NCI-H1694 treated with DMSO at 0.1 percent for 48 hours (cell line): ENCODE data around the gene STS.
A peak's percentile ranks its signal among the peaks of the same experiment; 100 is the strongest.

Source experiments
- DNase-seq: peaks from one replicate; lab custom pipeline; 2025; lab: John Stamatoyannopoulos, UW

The STS gene

GRCh38 chrX:7147413-7147977, at the start of gene STS:
TSS of gene STS (plus strand) at chrX:7147712. CDS start at chrX:7253200, 105,488 bp downstream.
- DNase-seq, result peak; percentile 1

- no peak for DNase-seq
Measured at GRCh38 chrX:7100022-7100421, 47.5 kb upstream of the STS start.

GRCh38 chrX:7102119-7102518, 45.4 kb upstream of the STS start:
- no peak for DNase-seq

- DNase-seq, result no peak
Measured at GRCh38 chrX:7106649-7107048, 40.9 kb upstream of the STS start.

GRCh38 chrX:7108030-7108429, 39.5 kb upstream of the STS start:
- no peak for DNase-seq

- DNase-seq, result no peak
Measured at GRCh38 chrX:7109049-7109531, 38.4 kb upstream of the STS start.

GRCh38 chrX:7109838-7110793, 37.4 kb upstream of the STS start:
- DNase-seq, result no peak

- no peak for DNase-seq
Measured at GRCh38 chrX:7110821-7111276, 36.7 kb upstream of the STS start.

GRCh38 chrX:7111518-7111917, 36.0 kb upstream of the STS start:
- no peak for DNase-seq

- no peak for DNase-seq
Measured at GRCh38 chrX:7112071-7112470, 35.4 kb upstream of the STS start.

GRCh38 chrX:7115557-7115956, 32.0 kb upstream of the STS start:
- no peak for DNase-seq

- no peak for DNase-seq
Measured at GRCh38 chrX:7116081-7116480, 31.4 kb upstream of the STS start.

- DNase-seq, result no peak
Measured at GRCh38 chrX:7117587-7117986, 29.9 kb upstream of the STS start.

GRCh38 chrX:7119950-7120877, 27.3 kb upstream of the STS start:
- DNase-seq, result no peak

GRCh38 chrX:7120878-7121219, 26.7 kb upstream of the STS start:
- no peak for DNase-seq

GRCh38 chrX:7127056-7127455, 20.5 kb upstream of the STS start:
- no peak for DNase-seq

GRCh38 chrX:7131621-7132020, 15.9 kb upstream of the STS start:
- no peak for DNase-seq

GRCh38 chrX:7132335-7133049, 15.0 kb upstream of the STS start:
- DNase-seq, result no peak

GRCh38 chrX:7133050-7133440, 14.5 kb upstream of the STS start:
- DNase-seq, result no peak

GRCh38 chrX:7134981-7135380, 12.5 kb upstream of the STS start:
- no peak for DNase-seq

GRCh38 chrX:7139202-7140081, 8.1 kb upstream of the STS start:
- DNase-seq, result no peak
